Stimulated activated CD4-positive, alpha-beta T cell treated with anti-CD3 and anti-CD28 coated beads, TNF-alpha, amount 100 ng/mL, for 4 hours (primary cell): ENCODE results near the gene ANKRD40.
"Not testable (repeated sequence)": the region's sequence is repeated elsewhere in the genome, so short reads cannot be mapped to it uniquely, and the experiment has no call there.

Source experiments
- DNase-seq, 3 experiments: peaks; one replicate each; pipeline ENCODE4 v3.0.0-alpha.2; 2020; ENCODE audit warnings: low read depth in 3 of 3

The ANKRD40 gene

GRCh38 chr17:50707289-50708049 is at the start of gene ANKRD40:
Gene ANKRD40 (minus strand): TSS chr17:50707914. CDS start chr17:50707654, 260 bp downstream.
- DNase-seq = peak; percentile 84 to 86 (median 86)

GRCh38 chr17:50754521-50754920 is 46.8 kb upstream of the ANKRD40 start:
- no peak for DNase-seq

GRCh38 chr17:50749245-50749644 is 41.5 kb upstream of the ANKRD40 start:
- no peak for DNase-seq

- no peak for DNase-seq
Measured at GRCh38 chr17:50745631-50746030, 37.9 kb upstream of the ANKRD40 start.

- no peak for DNase-seq
Measured at GRCh38 chr17:50739098-50739497, 31.4 kb upstream of the ANKRD40 start.

GRCh38 chr17:50737118-50737698 is 29.5 kb upstream of the ANKRD40 start:
- no peak for DNase-seq

- DNase-seq = no peak
Measured at GRCh38 chr17:50735287-50735686, 27.6 kb upstream of the ANKRD40 start.

GRCh38 chr17:50731575-50732460 is 24.1 kb upstream of the ANKRD40 start:
- no peak for DNase-seq

GRCh38 chr17:50728881-50729765 is 21.4 kb upstream of the ANKRD40 start:
- DNase-seq = no peak

- no peak for DNase-seq
Measured at GRCh38 chr17:50728112-50728429, 20.4 kb upstream of the ANKRD40 start.

- no peak for DNase-seq
Measured at GRCh38 chr17:50725769-50726655, 18.3 kb upstream of the ANKRD40 start.

GRCh38 chr17:50724622-50725021 is 16.9 kb upstream of the ANKRD40 start:
- not testable (repeated sequence) for DNase-seq

GRCh38 chr17:50722746-50723145 is 15.0 kb upstream of the ANKRD40 start:
- DNase-seq = no peak

- no peak for DNase-seq
Measured at GRCh38 chr17:50721194-50722010, 13.7 kb upstream of the ANKRD40 start.

- no peak for DNase-seq
Measured at GRCh38 chr17:50719924-50720794, 12.4 kb upstream of the ANKRD40 start.

- peak; percentile 83 to 91 (median 84) for DNase-seq
Measured at GRCh38 chr17:50719144-50719923, 11.6 kb upstream of the ANKRD40 start, which contains the start of gene LUC7L3. Gene LUC7L3 (plus strand): TSS chr17:50719603. CDS start chr17:50719733, 130 bp downstream.

- DNase-seq = no peak
Measured at GRCh38 chr17:50715471-50715870, 7.8 kb upstream of the ANKRD40 start.

- DNase-seq = no peak
Measured at GRCh38 chr17:50712641-50713040, 4.9 kb upstream of the ANKRD40 start.
